ENCODE data around the gene PNMA8B.

Gene PNMA8B

GRCh38 chr19:46466536-46467196 is 29.0 kb downstream of the PNMA8B start:
- peak overlapping the region; percentile 39 for H3K4me3 Mint-ChIP-seq
- H3K27me3 Mint-ChIP-seq = peaks cover 18% of the 10 kb centered on the region
- ATAC-seq (ENCODE audit: low read depth) = no peak
- peaks cover 2% of the 10 kb centered on the region for H3K9me3 Mint-ChIP-seq
- no peaks in the 10 kb centered on the region for H3K36me3 Mint-ChIP-seq
- H3K27ac Mint-ChIP-seq = no peak overlapping the region
- no peak for DNase-seq (ENCODE audit: low spot score in 2 of 2)
- peaks cover 6% of the 10 kb centered on the region for H3K4me1 Mint-ChIP-seq

- H3K4me3 Mint-ChIP-seq = no peak overlapping the region
- H3K27me3 Mint-ChIP-seq = peaks cover 9% of the 10 kb centered on the region
- DNase-seq (ENCODE audit: low spot score in 2 of 2) (no peak), ATAC-seq (ENCODE audit: low read depth) (no peak)
- H3K36me3 Mint-ChIP-seq = no peaks in the 10 kb centered on the region
- H3K4me1 Mint-ChIP-seq = peaks cover 6% of the 10 kb centered on the region
- H3K27ac Mint-ChIP-seq = no peak overlapping the region
- H3K9me3 Mint-ChIP-seq = peaks cover 2% of the 10 kb centered on the region
Measured at GRCh38 chr19:46463516-46463915, 32.2 kb downstream of the PNMA8B start.

- Mint-ChIP-seq H3K27me3 (peaks cover 15% of the 10 kb centered on the region), H3K4me3 (no peak overlapping the region), H3K36me3 (no peaks in the 10 kb centered on the region), H3K4me1 (peaks cover under 1% of the 10 kb centered on the region), H3K9me3 (peaks cover 2% of the 10 kb centered on the region), H3K27ac (no peak overlapping the region)
- DNase-seq (ENCODE audit: low spot score in 2 of 2) (no peak), ATAC-seq (ENCODE audit: low read depth) (no peak)
Measured at GRCh38 chr19:46461537-46461936, 34.1 kb downstream of the PNMA8B start.

- DNase-seq (ENCODE audit: low spot score in 2 of 2) (no peak), ATAC-seq (ENCODE audit: low read depth) (no peak)
- Mint-ChIP-seq H3K27me3 (peaks cover 15% of the 10 kb centered on the region), H3K4me1 (no peaks in the 10 kb centered on the region), H3K36me3 (no peaks in the 10 kb centered on the region), H3K9me3 (peaks cover 2% of the 10 kb centered on the region), H3K4me3 (no peak overlapping the region), H3K27ac (no peak overlapping the region)
Measured at GRCh38 chr19:46460981-46461380, 34.7 kb downstream of the PNMA8B start.

GRCh38 chr19:46460055-46460454 is 35.6 kb downstream of the PNMA8B start:
- H3K4me3 Mint-ChIP-seq = no peak overlapping the region
- no peak overlapping the region for H3K27ac Mint-ChIP-seq
- no peaks in the 10 kb centered on the region for H3K4me1 Mint-ChIP-seq
- no peaks in the 10 kb centered on the region for H3K36me3 Mint-ChIP-seq
- DNase-seq (ENCODE audit: low spot score in 2 of 2) (no peak), ATAC-seq (ENCODE audit: low read depth) (no peak)
- H3K9me3 Mint-ChIP-seq = no peaks in the 10 kb centered on the region
- peaks cover 12% of the 10 kb centered on the region for H3K27me3 Mint-ChIP-seq

GRCh38 chr19:46456930-46457329 is 38.7 kb downstream of the PNMA8B start:
- ATAC-seq (ENCODE audit: low read depth) = no peak
- no peak for DNase-seq (ENCODE audit: low spot score in 2 of 2)
- Mint-ChIP-seq H3K27me3 (peaks cover 8% of the 10 kb centered on the region), H3K9me3 (no peaks in the 10 kb centered on the region), H3K27ac (no peak overlapping the region), H3K4me1 (no peaks in the 10 kb centered on the region), H3K36me3 (no peaks in the 10 kb centered on the region), H3K4me3 (no peak overlapping the region)

GRCh38 chr19:46454244-46454643 is 41.4 kb downstream of the PNMA8B start:
- H3K9me3 Mint-ChIP-seq = peaks cover 5% of the 10 kb centered on the region
- H3K36me3 Mint-ChIP-seq = peaks cover 2% of the 10 kb centered on the region
- no peak overlapping the region for H3K4me3 Mint-ChIP-seq
- DNase-seq (ENCODE audit: low spot score in 2 of 2) (no peak), ATAC-seq (ENCODE audit: low read depth) (no peak)
- no peak overlapping the region for H3K27ac Mint-ChIP-seq
- H3K4me1 Mint-ChIP-seq = no peaks in the 10 kb centered on the region
- H3K27me3 Mint-ChIP-seq = peaks cover 10% of the 10 kb centered on the region

GRCh38 chr19:46453661-46454060 is 42.0 kb downstream of the PNMA8B start:
- DNase-seq (ENCODE audit: low spot score in 2 of 2) = no peak
- H3K36me3 Mint-ChIP-seq = peaks cover 2% of the 10 kb centered on the region
- peaks cover 6% of the 10 kb centered on the region for H3K9me3 Mint-ChIP-seq
- no peak overlapping the region for H3K27ac Mint-ChIP-seq
- H3K27me3 Mint-ChIP-seq = peaks cover 10% of the 10 kb centered on the region
- no peak for ATAC-seq (ENCODE audit: low read depth)
- no peak overlapping the region for H3K4me3 Mint-ChIP-seq
- no peaks in the 10 kb centered on the region for H3K4me1 Mint-ChIP-seq

GRCh38 chr19:46452186-46452585 is 43.5 kb downstream of the PNMA8B start:
- Mint-ChIP-seq H3K27me3 (peaks cover 4% of the 10 kb centered on the region), H3K27ac (no peak overlapping the region), H3K36me3 (peaks cover 2% of the 10 kb centered on the region), H3K4me1 (no peaks in the 10 kb centered on the region), H3K4me3 (no peak overlapping the region), H3K9me3 (peaks cover 6% of the 10 kb centered on the region)
- DNase-seq (ENCODE audit: low spot score in 2 of 2) = no peak
- ATAC-seq (ENCODE audit: low read depth) = no peak

GRCh38 chr19:46451352-46451751 is 44.3 kb downstream of the PNMA8B start:
- ATAC-seq (ENCODE audit: low read depth) = no peak
- no peaks in the 10 kb centered on the region for H3K4me1 Mint-ChIP-seq
- peaks cover 4% of the 10 kb centered on the region for H3K27me3 Mint-ChIP-seq
- H3K27ac Mint-ChIP-seq = no peak overlapping the region
- H3K9me3 Mint-ChIP-seq = peaks cover 6% of the 10 kb centered on the region
- DNase-seq (ENCODE audit: low spot score in 2 of 2) = no peak
- no peak overlapping the region for H3K4me3 Mint-ChIP-seq
- H3K36me3 Mint-ChIP-seq = peaks cover 2% of the 10 kb centered on the region

- H3K27me3 Mint-ChIP-seq = peaks cover 6% of the 10 kb centered on the region
- ATAC-seq (ENCODE audit: low read depth) (no peak), DNase-seq (ENCODE audit: low spot score in 2 of 2) (no peak)
- H3K36me3 Mint-ChIP-seq = peaks cover 2% of the 10 kb centered on the region
- peaks cover 6% of the 10 kb centered on the region for H3K9me3 Mint-ChIP-seq
- H3K27ac Mint-ChIP-seq = no peak overlapping the region
- no peak overlapping the region for H3K4me3 Mint-ChIP-seq
- H3K4me1 Mint-ChIP-seq = no peaks in the 10 kb centered on the region
Measured at GRCh38 chr19:46450737-46451136, 44.9 kb downstream of the PNMA8B start.

- peaks cover 2% of the 10 kb centered on the region for H3K36me3 Mint-ChIP-seq
- no peak overlapping the region for H3K27ac Mint-ChIP-seq
- DNase-seq (ENCODE audit: low spot score in 2 of 2) = no peak
- peaks cover 6% of the 10 kb centered on the region for H3K27me3 Mint-ChIP-seq
- no peak overlapping the region for H3K4me3 Mint-ChIP-seq
- ATAC-seq (ENCODE audit: low read depth) = no peak
- no peaks in the 10 kb centered on the region for H3K4me1 Mint-ChIP-seq
- peaks cover 6% of the 10 kb centered on the region for H3K9me3 Mint-ChIP-seq
Measured at GRCh38 chr19:46449228-46449627, 46.4 kb downstream of the PNMA8B start.

- ATAC-seq (ENCODE audit: low read depth) (no peak), DNase-seq (ENCODE audit: low spot score in 2 of 2) (no peak)
- Mint-ChIP-seq H3K9me3 (peaks cover 6% of the 10 kb centered on the region), H3K4me3 (no peak overlapping the region), H3K36me3 (peaks cover 2% of the 10 kb centered on the region), H3K4me1 (no peaks in the 10 kb centered on the region), H3K27ac (no peak overlapping the region), H3K27me3 (peaks cover 6% of the 10 kb centered on the region)
Measured at GRCh38 chr19:46448601-46449000, 47.1 kb downstream of the PNMA8B start.

GRCh38 chr19:46447824-46448223 is 47.8 kb downstream of the PNMA8B start:
- ATAC-seq (ENCODE audit: low read depth) (no peak), DNase-seq (ENCODE audit: low spot score in 2 of 2) (no peak)
- peaks cover 6% of the 10 kb centered on the region for H3K9me3 Mint-ChIP-seq
- H3K4me1 Mint-ChIP-seq = peaks cover 4% of the 10 kb centered on the region
- peaks cover 6% of the 10 kb centered on the region for H3K27me3 Mint-ChIP-seq
- peaks cover 2% of the 10 kb centered on the region for H3K36me3 Mint-ChIP-seq
- H3K4me3 Mint-ChIP-seq = no peak overlapping the region
- no peak overlapping the region for H3K27ac Mint-ChIP-seq

GRCh38 chr19:46447006-46447405 is 48.7 kb downstream of the PNMA8B start:
- Mint-ChIP-seq H3K27me3 (peaks cover 6% of the 10 kb centered on the region), H3K4me1 (peaks cover 4% of the 10 kb centered on the region), H3K9me3 (peaks cover 6% of the 10 kb centered on the region), H3K27ac (no peak overlapping the region), H3K36me3 (peaks cover 2% of the 10 kb centered on the region), H3K4me3 (no peak overlapping the region)
- ATAC-seq (ENCODE audit: low read depth) = peak; percentile 66
- DNase-seq (ENCODE audit: low spot score in 2 of 2) = no peak

Measured in memory B cell (primary cell).